Liver (tissue), 9 donors: ENCODE results near the gene CTAG1A. TPM values are rescaled to one million over a fixed set of nuclear protein-coding genes. Genes with fewer than 3 reads are reported as not detected.

Experiments
- DNase-seq: peaks from one replicate; pipeline ENCODE4 v3.0.0-alpha.2; 2017; ENCODE audit warnings: low spot score
- H3K27ac ChIP-seq, 2 donors: one replicate each; pipeline ENCODE4 v1.7.0; 2013; ENCODE audit warnings: inconsistent platforms in 2 of 2, low read length in 2 of 2, control low read depth in 1 of 2, low read depth in 1 of 2, mild to moderate bottlenecking in 1 of 2
- H3K27me3 ChIP-seq, 4 donors: one replicate each; pipeline versions ENCODE4 v1.6.1 to v1.7.0; 2013; ENCODE audit warnings: low read length in 3 of 4, inconsistent platforms in 1 of 4, mild to moderate bottlenecking in 1 of 4, moderate library complexity in 1 of 4; ENCODE audit not compliant: control insufficient read depth in 4 of 4, insufficient read depth in 4 of 4
- H3K36me3 ChIP-seq, 4 donors: one replicate each; pipeline versions ENCODE4 v1.6.1 to v1.7.0; 2013; ENCODE audit warnings: low read length in 3 of 4, mild to moderate bottlenecking in 3 of 4, low read depth in 1 of 4, moderate library complexity in 1 of 4; ENCODE audit not compliant: control insufficient read depth in 4 of 4, insufficient read depth in 3 of 4
- H3K4me1 ChIP-seq, 4 donors: one replicate each; pipeline versions ENCODE4 v1.6.1 to v1.7.0; 2013; ENCODE audit warnings: low read length in 3 of 4, mild to moderate bottlenecking in 3 of 4, moderate library complexity in 1 of 4; ENCODE audit not compliant: control insufficient read depth in 4 of 4, insufficient read depth in 4 of 4
- H3K4me3 ChIP-seq, 3 donors: one replicate each; pipeline versions ENCODE4 v1.6.1 to v1.7.0; 2013; ENCODE audit warnings: low read length in 3 of 3, control low read depth in 1 of 3, low read depth in 1 of 3, mild to moderate bottlenecking in 1 of 3
- H3K9ac ChIP-seq, 2 donors: one replicate each; pipeline ENCODE4 v1.7.0; 2013; ENCODE audit warnings: low read length in 2 of 2, mild to moderate bottlenecking in 2 of 2, moderate library complexity in 2 of 2, control low read depth in 1 of 2, low read depth in 1 of 2
- H3K9me3 ChIP-seq, 4 donors: one replicate each; pipeline versions ENCODE4 v1.6.1 to v1.7.0; 2013; ENCODE audit warnings: low read length in 3 of 4; ENCODE audit not compliant: control insufficient read depth in 4 of 4
- FOXA2 ChIP-seq: IDR thresholded peaks from 2 replicates; pipeline ENCODE4 v1.6.1; 2016; ENCODE audit warnings: antibody characterized with exemption
- GABPA ChIP-seq, 2 donors: IDR thresholded peaks in 1 of 2; conservative IDR thresholded peaks in 1 of 2; 2 replicates each; pipeline ENCODE4 v1.6.1; 2016; ENCODE audit warnings: antibody characterized with exemption in 2 of 2, mild to moderate bottlenecking in 1 of 2, moderate library complexity in 1 of 2
- HNF4A ChIP-seq, 2 donors: conservative IDR thresholded peaks; 2 replicates each; pipeline ENCODE4 v1.6.1; 2016; ENCODE audit warnings: antibody characterized with exemption in 2 of 2, mild to moderate bottlenecking in 2 of 2
- HNF4G ChIP-seq: IDR thresholded peaks from 2 replicates; pipeline ENCODE4 v1.6.1; 2016; ENCODE audit warnings: antibody characterized with exemption
- JUND ChIP-seq, 2 donors: IDR thresholded peaks; 2 replicates each; pipeline ENCODE4 v1.6.1; 2016; ENCODE audit warnings: antibody characterized with exemption in 2 of 2
- NR2F2 ChIP-seq: IDR thresholded peaks from 2 replicates; pipeline ENCODE4 v1.6.1; 2016; ENCODE audit warnings: antibody characterized with exemption
- RXRA ChIP-seq, 2 donors: IDR thresholded peaks; 2 replicates each; pipeline ENCODE4 v1.6.1; 2017 to 2018; ENCODE audit warnings: antibody characterized with exemption in 2 of 2, mild to moderate bottlenecking in 1 of 2
- SP1 ChIP-seq: IDR thresholded peaks from 2 replicates; pipeline ENCODE4 v1.6.1; 2018; ENCODE audit warnings: antibody characterized with exemption, mild to moderate bottlenecking
- TAF1 ChIP-seq: conservative IDR thresholded peaks from 2 replicates; pipeline ENCODE4 v1.6.1; 2016; ENCODE audit warnings: antibody characterized with exemption, mild to moderate bottlenecking
- YY1 ChIP-seq: IDR thresholded peaks from 2 replicates; pipeline ENCODE4 v1.6.1; 2016; ENCODE audit warnings: antibody characterized with exemption, mild to moderate bottlenecking
- WGBS: extraction: QIAGEN DNeasy Blood & Tissue Kit; methylation state at CpG from one replicate; pipeline ENCODE4 v1.1.7; 2013; 5-methylcytosine and 5-hydroxymethylcytosine counted together
- polyA plus RNA-seq, 2 donors: library from polyadenylated mRNA; stranded (reverse) in 1 of 2; unstranded in 1 of 2; fragments of 200-250 nt in 1 of 2; fragments of >200 nt in 1 of 2; fragmentation: Nextera tagmentation in 1 of 2; extraction: Ambion mirVana in 1 of 2; gene quantifications; one replicate each; pipeline versions ENCODE4 v1.2.1 to v1.2.3, GENCODE V29; 2013 to 2015
- total RNA-seq, 2 donors: library from RNA; depleted of rRNA; stranded (reverse); fragments of >200 nt; gene quantifications; one replicate each; pipeline ENCODE4 v1.2.3, GENCODE V29; 2014
- TF ChIP-seq, protein P1 (sequence below): IDR thresholded peaks from 2 replicates; pipeline ENCODE4 v1.6.1; 2016; ENCODE audit warnings: antibody characterized with exemption
- TF ChIP-seq, protein P2 (sequence below): IDR thresholded peaks from 2 replicates; pipeline ENCODE4 v1.6.1; 2016; ENCODE audit warnings: antibody characterized with exemption
- TF ChIP-seq, protein P3 (sequence below): IDR thresholded peaks from 2 replicates; pipeline ENCODE4 v1.6.1; 2016; ENCODE audit warnings: antibody characterized with exemption
- TF ChIP-seq, protein P4 (sequence below): IDR thresholded peaks from 2 replicates; pipeline ENCODE4 v1.6.1; 2016; ENCODE audit warnings: antibody characterized with exemption, mild to moderate bottlenecking
- donor health status: healthy.
- donor health status: healthy.
- donor health status: healthy.
- donor health status: healthy.
- donor health status: healthy.

The CTAG1A gene
- total and polyA plus RNA-seq, 4 donors = not detected

DNA sequence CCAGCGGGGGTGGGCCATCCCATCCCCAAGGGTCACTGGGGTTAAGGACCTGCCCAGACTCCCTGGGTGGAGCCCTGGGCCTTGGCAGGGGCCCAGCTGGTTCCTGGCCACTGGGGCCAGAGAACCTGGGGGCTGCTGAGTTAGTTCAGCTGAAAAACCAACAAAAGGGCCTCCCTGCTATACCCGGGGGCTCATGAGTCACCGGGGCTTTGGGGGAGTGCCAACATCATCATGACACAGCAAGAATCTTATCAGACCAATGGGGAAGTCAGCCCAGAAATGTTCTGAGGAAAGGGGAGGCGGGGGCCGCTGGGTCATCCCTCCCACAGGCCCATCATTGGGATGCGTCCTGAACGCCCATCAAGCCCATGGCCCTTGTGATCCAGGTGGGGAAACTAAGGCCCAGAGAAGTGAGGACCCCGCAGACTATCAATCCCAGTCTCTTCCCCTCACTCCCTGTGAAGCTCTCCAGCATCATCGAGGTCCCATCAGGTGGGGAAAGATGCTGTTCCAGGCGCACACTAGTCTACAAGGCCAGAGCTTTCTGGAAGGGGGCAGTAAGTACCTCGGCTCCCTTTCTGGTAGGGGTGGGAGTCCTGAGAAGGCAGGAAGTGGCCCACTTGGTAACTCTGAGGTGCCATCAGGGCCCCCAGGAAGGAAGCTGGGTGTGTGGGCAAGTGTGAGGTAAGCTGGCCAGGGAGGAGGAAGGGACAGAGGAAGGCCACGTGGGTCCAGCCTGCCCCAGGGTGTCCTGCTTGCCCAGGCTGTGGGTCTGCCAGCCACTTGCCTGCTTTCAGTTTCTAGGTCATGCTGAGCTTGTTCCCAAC is 42.8 kb upstream of the CTAG1A start (continued):
- TF ChIP-seq, protein P1, sequence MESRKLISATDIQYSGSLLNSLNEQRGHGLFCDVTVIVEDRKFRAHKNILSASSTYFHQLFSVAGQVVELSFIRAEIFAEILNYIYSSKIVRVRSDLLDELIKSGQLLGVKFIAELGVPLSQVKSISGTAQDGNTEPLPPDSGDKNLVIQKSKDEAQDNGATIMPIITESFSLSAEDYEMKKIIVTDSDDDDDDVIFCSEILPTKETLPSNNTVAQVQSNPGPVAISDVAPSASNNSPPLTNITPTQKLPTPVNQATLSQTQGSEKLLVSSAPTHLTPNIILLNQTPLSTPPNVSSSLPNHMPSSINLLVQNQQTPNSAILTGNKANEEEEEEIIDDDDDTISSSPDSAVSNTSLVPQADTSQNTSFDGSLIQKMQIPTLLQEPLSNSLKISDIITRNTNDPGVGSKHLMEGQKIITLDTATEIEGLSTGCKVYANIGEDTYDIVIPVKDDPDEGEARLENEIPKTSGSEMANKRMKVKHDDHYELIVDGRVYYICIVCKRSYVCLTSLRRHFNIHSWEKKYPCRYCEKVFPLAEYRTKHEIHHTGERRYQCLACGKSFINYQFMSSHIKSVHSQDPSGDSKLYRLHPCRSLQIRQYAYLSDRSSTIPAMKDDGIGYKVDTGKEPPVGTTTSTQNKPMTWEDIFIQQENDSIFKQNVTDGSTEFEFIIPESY = peak; percentile 20
- TF ChIP-seq FOXA2 (no peak), TAF1 (no peak), RXRA (IDR thresholded peaks at IDR 0.05) (peak in 1 of 2 donors; percentile 76), HNF4G (no peak), GABPA (IDR thresholded peaks at IDR 0.05 in 1 of 2, conservative IDR thresholded peaks at IDR 0.05 in 1 of 2) (no peak), JUND (IDR thresholded peaks at IDR 0.05) (peak; percentile 11 to 90), YY1 (peak; percentile 38), HNF4A (conservative IDR thresholded peaks at IDR 0.05) (peak in 1 of 2 donors; percentile 37)
- TF ChIP-seq, protein P2, sequence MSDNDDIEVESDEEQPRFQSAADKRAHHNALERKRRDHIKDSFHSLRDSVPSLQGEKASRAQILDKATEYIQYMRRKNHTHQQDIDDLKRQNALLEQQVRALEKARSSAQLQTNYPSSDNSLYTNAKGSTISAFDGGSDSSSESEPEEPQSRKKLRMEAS = peak; percentile 42
- TF ChIP-seq, protein P3, sequence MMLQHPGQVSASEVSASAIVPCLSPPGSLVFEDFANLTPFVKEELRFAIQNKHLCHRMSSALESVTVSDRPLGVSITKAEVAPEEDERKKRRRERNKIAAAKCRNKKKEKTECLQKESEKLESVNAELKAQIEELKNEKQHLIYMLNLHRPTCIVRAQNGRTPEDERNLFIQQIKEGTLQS = no peak

DNA sequence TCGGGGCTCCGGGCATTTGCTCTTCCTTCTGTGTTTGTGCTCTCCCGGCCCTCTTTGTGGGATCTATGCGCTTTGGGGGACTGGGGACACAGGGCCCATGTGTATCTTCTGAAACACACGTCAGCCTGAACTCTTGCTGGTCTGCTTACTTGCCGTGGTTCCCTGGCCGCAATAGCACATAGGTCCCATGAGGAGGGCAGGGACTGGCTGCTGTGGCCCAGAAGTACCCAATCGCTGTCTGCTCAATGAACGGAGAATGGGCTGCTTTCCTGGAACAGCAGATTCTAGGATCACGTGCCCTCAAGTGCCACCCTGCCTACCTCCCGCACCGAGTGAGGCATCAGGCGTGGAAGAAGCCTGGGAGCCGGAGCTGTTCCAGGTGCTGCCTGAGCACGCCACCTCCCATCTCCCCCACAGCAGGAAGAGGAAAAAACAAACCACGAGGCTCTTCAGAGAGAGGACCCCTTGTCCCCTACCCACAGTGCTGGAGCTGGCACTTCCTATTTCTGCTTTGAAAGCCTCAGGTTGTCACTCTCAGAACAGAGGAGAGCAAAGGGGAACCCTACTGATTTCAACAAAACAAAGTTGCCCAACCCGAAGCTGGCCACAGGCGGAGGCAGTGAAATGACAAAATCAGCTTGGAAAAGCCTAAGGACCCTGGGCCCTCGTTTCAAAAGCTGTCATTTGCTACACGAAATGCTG is 42.1 kb upstream of the CTAG1A start:
- Histone ChIP-seq H3K9me3 (no peaks in the 10 kb centered on the region), H3K27me3 (no peaks in the 10 kb centered on the region), H3K36me3 (no peaks in the 10 kb centered on the region), H3K4me1 (peaks cover 0 to 33% (median 22%) of the 10 kb centered on the region in 4 donors), H3K4me3 (peak overlapping the region; percentile 54 to 74 (median 63)), H3K9ac (peak overlapping the region; percentile 37 to 58), H3K27ac (peak overlapping the region; percentile 89 to 96)
- 26% methylated on average over 20 of the region's 20 CpGs for WGBS
- no peak for TF ChIP-seq FOXA2
- TF ChIP-seq RXRA (IDR thresholded peaks at IDR 0.05) = no peak
- TF ChIP-seq TAF1 = no peak
- TF ChIP-seq GABPA (IDR thresholded peaks at IDR 0.05 in 1 of 2, conservative IDR thresholded peaks at IDR 0.05 in 1 of 2) = no peak
- TF ChIP-seq, protein P3 = no peak
- TF ChIP-seq, protein P4, sequence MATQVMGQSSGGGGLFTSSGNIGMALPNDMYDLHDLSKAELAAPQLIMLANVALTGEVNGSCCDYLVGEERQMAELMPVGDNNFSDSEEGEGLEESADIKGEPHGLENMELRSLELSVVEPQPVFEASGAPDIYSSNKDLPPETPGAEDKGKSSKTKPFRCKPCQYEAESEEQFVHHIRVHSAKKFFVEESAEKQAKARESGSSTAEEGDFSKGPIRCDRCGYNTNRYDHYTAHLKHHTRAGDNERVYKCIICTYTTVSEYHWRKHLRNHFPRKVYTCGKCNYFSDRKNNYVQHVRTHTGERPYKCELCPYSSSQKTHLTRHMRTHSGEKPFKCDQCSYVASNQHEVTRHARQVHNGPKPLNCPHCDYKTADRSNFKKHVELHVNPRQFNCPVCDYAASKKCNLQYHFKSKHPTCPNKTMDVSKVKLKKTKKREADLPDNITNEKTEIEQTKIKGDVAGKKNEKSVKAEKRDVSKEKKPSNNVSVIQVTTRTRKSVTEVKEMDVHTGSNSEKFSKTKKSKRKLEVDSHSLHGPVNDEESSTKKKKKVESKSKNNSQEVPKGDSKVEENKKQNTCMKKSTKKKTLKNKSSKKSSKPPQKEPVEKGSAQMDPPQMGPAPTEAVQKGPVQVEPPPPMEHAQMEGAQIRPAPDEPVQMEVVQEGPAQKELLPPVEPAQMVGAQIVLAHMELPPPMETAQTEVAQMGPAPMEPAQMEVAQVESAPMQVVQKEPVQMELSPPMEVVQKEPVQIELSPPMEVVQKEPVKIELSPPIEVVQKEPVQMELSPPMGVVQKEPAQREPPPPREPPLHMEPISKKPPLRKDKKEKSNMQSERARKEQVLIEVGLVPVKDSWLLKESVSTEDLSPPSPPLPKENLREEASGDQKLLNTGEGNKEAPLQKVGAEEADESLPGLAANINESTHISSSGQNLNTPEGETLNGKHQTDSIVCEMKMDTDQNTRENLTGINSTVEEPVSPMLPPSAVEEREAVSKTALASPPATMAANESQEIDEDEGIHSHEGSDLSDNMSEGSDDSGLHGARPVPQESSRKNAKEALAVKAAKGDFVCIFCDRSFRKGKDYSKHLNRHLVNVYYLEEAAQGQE = peak; percentile 36
- TF ChIP-seq HNF4A (conservative IDR thresholded peaks at IDR 0.05) = no peak
- no peak for TF ChIP-seq NR2F2
- TF ChIP-seq YY1 = peak; percentile 57
- TF ChIP-seq, protein P2 = peak; percentile 16
- peak; percentile 37 for TF ChIP-seq SP1
- no peak for DNase-seq
